ENCODE data around the gene TUBGCP3. TPM values are rescaled to one million over a fixed set of nuclear protein-coding genes. Genes with fewer than 3 reads are reported as not detected.

TUBGCP3 gene
- total and polyA plus RNA-seq, 2 experiments from 2014 or later, result 12.5 to 12.9 TPM

DNA sequence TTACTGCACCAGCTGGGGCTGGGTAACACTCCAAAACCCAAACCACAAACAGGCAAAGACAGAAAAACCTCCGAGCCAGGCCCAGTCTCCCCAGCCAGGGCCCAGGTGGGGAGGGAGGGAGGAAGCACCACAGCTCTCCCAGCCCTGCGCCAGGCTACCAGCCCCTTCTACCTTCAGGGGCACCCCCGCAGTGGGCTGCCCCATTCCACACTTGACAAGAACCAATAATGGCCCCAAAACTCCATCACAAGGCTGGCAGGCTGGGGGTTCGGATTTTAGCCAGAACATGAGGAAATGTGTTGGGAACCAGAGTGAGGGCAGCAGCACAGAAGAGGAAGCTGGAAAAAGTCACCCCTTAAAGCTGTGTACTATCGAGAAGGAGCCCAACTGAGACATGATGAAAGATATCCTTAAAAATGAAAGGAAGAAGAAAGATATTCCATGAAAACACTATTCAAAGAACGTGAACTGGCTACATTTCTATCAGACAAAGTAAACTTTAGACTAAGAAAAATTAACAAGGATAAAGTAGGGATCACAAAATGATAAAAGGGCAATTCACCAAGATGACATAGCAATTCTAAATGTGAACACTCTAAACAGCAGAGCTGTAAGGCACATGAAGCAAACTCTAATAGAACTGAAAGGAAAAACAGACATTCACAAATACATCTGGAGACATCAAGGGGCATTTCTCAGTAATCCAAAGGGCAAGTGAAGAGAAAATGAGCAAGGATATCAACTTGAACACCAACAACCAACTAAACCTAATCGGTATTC is 12.9 kb downstream of the TUBGCP3 start:
- DNase-seq (ENCODE audit: low read depth in 1 of 2, low spot score in 1 of 2), result no peak
- no peaks in the 10 kb centered on the region for H3K36me3 ChIP-seq
- no peak for TF ChIP-seq CTCF (IDR thresholded peaks at IDR 0.05; ENCODE audit: low read depth, low read length)
- H3K9me3 ChIP-seq (ENCODE audit: low read depth), result no peaks in the 10 kb centered on the region
- H3K27me3 ChIP-seq, result no peaks in the 10 kb centered on the region
- no peak overlapping the region for H3K27ac ChIP-seq
- H3K4me3 ChIP-seq, result no peak overlapping the region
- no peaks in the 10 kb centered on the region for H3K4me1 ChIP-seq (ENCODE audit: low read depth)

DNA sequence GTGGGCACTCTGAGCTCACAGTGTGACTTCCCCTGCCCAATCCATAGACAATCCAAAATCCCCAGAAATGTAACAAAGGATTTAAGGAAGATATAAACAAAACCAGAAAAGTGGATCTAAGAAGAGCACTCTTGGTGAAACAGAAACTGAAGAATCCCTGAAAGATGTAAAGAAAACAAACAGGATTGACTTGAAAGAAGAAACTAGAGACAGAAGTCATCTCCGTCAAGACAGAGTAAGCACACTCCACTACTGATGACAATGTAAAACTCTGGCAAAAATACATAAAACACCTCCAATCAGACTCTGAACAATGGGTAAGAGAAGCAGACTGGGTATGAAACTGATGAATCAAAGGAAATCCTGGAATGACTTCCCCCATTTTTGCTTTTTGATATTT is 13.5 kb downstream of the TUBGCP3 start:
- Histone ChIP-seq H3K4me1 (ENCODE audit: low read depth) (no peaks in the 10 kb centered on the region), H3K4me3 (no peak overlapping the region), H3K9me3 (ENCODE audit: low read depth) (no peaks in the 10 kb centered on the region), H3K27me3 (no peaks in the 10 kb centered on the region), H3K27ac (no peak overlapping the region), H3K36me3 (no peaks in the 10 kb centered on the region)
- DNase-seq (ENCODE audit: low read depth in 1 of 2, low spot score in 1 of 2), result no peak
- no peak for TF ChIP-seq CTCF (IDR thresholded peaks at IDR 0.05; ENCODE audit: low read depth, low read length)

DNA sequence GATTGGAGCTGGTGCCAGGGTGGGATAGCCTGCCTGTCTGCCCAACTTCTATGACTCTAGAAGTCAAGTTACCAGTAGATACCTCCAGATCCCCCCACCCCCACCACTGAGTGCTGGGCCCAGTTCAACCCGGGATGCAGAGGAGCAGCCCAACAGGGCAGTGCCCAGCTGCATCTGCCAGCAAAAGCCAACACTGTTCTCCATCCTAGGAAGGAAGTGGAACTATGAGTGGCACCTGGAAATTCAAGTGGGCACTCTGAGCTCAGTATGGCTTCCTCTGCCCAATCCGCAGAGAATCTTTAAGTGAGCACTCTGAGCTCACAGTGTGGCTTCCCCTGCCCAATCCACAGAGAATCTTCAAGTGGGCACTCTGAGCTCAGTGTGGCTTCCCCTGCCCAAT is 14.2 kb downstream of the TUBGCP3 start:
- Histone ChIP-seq H3K36me3 (no peaks in the 10 kb centered on the region), H3K4me3 (no peak overlapping the region), H3K27me3 (no peaks in the 10 kb centered on the region), H3K4me1 (ENCODE audit: low read depth) (no peaks in the 10 kb centered on the region), H3K27ac (no peak overlapping the region), H3K9me3 (ENCODE audit: low read depth) (no peaks in the 10 kb centered on the region)
- TF ChIP-seq CTCF (IDR thresholded peaks at IDR 0.05; ENCODE audit: low read depth, low read length), result no peak
- no peak for DNase-seq (ENCODE audit: low read depth in 1 of 2, low spot score in 1 of 2)

- Histone ChIP-seq H3K36me3 (peaks cover 2% of the 10 kb centered on the region), H3K27ac (no peak overlapping the region), H3K4me1 (ENCODE audit: low read depth) (no peaks in the 10 kb centered on the region), H3K27me3 (no peaks in the 10 kb centered on the region), H3K9me3 (ENCODE audit: low read depth) (no peaks in the 10 kb centered on the region), H3K4me3 (no peak overlapping the region)
- no peak for TF ChIP-seq CTCF (IDR thresholded peaks at IDR 0.05; ENCODE audit: low read depth, low read length)
- peak in 1 of 2 donors; percentile 20 for DNase-seq (ENCODE audit: low read depth in 1 of 2, low spot score in 1 of 2)
Measured at GRCh38 chr13:112572366-112572765, 15.6 kb downstream of the TUBGCP3 start.

- Histone ChIP-seq H3K9me3 (ENCODE audit: low read depth) (no peaks in the 10 kb centered on the region), H3K4me3 (no peak overlapping the region), H3K27ac (no peak overlapping the region), H3K36me3 (peaks cover 3% of the 10 kb centered on the region), H3K4me1 (ENCODE audit: low read depth) (no peaks in the 10 kb centered on the region), H3K27me3 (no peaks in the 10 kb centered on the region)
- no peak for TF ChIP-seq CTCF (IDR thresholded peaks at IDR 0.05; ENCODE audit: low read depth, low read length)
- DNase-seq (ENCODE audit: low read depth in 1 of 2, low spot score in 1 of 2), result no peak
Measured at GRCh38 chr13:112569821-112570220, 18.1 kb downstream of the TUBGCP3 start.

All from cardiac muscle cell (in vitro differentiated cells and primary cell).